ENCODE data around the gene TRPM8.

DNA sequence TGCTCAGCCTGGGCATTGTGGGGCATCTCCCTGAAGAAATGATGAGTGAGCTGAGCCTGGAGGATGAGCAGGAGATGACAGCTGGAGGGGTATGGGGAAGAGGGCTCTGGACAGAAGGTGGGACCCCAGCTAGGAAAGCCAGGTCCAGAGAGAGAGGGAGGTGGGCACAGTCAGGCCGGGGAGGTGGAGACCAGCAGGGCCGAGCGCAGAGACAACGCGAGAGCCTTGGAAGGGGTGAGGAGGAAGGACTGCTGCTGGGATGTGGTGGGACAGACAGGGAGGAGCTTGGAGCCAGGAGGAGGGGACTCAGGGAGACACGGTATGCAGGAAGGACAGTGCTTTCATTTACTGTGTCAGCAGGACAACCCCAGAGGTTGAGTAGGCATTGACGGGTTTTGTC lies 8.2 kb downstream of the TRPM8 start:
- TF ChIP-seq CTCF (IDR thresholded peaks at IDR 0.05; ENCODE audit: low read length) (no peak), EZH2 (IDR thresholded peaks at IDR 0.05; ENCODE audit: borderline replicate concordance, low read length) (no peak)
